ENCODE data around the gene PIK3C2B. TPM values are rescaled to one million over a fixed set of nuclear protein-coding genes. Genes with fewer than 3 reads are reported as not detected.

PIK3C2B gene
- total RNA-seq, 1 donor from 2014 or later: 55.1 TPM

GRCh38 chr1:204475656-204476432 lies 18.8 kb downstream of the PIK3C2B start:
- Mint-ChIP-seq H3K9me3 (no peaks in the 10 kb centered on the region), H3K4me1 (ENCODE audit: unreplicated experiment) (peaks cover 68% of the 10 kb centered on the region), H3K4me3 (no peak overlapping the region), H3K36me3 (peaks cover 20% of the 10 kb centered on the region), H3K27me3 (no peaks in the 10 kb centered on the region), H3K27ac (no peak overlapping the region)
- no peak for DNase-seq (ENCODE audit: extremely low spot score, unreplicated experiment)
- TF ChIP-seq, protein P1, sequence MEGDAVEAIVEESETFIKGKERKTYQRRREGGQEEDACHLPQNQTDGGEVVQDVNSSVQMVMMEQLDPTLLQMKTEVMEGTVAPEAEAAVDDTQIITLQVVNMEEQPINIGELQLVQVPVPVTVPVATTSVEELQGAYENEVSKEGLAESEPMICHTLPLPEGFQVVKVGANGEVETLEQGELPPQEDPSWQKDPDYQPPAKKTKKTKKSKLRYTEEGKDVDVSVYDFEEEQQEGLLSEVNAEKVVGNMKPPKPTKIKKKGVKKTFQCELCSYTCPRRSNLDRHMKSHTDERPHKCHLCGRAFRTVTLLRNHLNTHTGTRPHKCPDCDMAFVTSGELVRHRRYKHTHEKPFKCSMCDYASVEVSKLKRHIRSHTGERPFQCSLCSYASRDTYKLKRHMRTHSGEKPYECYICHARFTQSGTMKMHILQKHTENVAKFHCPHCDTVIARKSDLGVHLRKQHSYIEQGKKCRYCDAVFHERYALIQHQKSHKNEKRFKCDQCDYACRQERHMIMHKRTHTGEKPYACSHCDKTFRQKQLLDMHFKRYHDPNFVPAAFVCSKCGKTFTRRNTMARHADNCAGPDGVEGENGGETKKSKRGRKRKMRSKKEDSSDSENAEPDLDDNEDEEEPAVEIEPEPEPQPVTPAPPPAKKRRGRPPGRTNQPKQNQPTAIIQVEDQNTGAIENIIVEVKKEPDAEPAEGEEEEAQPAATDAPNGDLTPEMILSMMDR (conservative IDR thresholded peaks at IDR 0.05): no peak

DNA sequence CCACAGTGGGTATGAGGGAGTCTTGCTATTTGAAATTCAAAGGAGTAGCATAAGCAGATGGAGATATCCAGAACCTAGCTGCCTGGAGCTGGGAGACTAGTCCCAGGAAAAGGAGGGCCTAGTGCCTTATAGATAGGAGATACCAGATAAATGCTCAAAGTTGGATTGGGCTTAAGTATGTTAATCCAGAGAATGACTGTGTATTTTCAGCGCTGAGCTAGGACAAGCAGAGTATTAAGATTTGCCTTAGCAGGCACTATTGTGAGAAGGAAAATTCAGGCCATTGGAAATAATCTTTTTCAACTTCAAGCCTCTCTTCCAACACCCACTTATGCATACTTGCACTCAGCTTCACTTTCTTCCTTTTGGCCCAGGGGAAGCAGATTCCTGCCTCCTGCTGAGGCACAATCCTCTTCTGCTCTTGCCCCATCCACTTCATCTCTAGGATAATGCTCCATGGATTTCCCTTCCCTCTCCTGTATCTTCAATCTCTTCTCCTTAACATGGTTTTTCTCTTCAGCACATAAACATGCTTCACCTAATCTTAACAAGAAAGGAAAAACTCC lies 21.1 kb downstream of the PIK3C2B start:
- Mint-ChIP-seq H3K36me3 (peaks cover 30% of the 10 kb centered on the region), H3K27me3 (no peaks in the 10 kb centered on the region), H3K4me3 (no peak overlapping the region), H3K9me3 (peaks cover 5% of the 10 kb centered on the region), H3K27ac (no peak overlapping the region), H3K4me1 (ENCODE audit: unreplicated experiment) (peaks cover 51% of the 10 kb centered on the region)
- TF ChIP-seq, protein P1 (conservative IDR thresholded peaks at IDR 0.05): no peak
- DNase-seq (ENCODE audit: extremely low spot score, unreplicated experiment): no peak

DNA sequence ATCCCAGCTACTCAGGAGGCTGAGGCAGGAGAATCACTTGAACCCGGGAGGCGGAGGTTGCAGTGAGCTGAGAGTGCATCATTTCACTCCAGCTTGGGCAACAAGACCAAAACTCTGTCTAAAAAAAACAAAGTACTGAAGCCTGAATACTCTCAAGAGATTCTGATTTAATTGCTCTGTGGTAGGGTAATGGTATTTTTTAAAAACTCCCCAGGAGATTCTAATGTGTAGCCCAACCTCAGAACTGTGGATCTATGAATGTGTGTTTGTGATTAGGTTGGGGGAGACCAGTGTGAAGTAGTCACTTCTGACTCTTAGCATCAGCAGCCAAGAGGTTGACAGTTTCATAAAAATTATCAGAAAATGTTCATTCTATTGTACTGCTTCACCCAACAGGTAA lies 21.9 kb downstream of the PIK3C2B start:
- Mint-ChIP-seq H3K4me3 (no peak overlapping the region), H3K4me1 (ENCODE audit: unreplicated experiment) (peaks cover 47% of the 10 kb centered on the region), H3K9me3 (peaks cover 5% of the 10 kb centered on the region), H3K36me3 (peaks cover 37% of the 10 kb centered on the region), H3K27ac (no peak overlapping the region), H3K27me3 (no peaks in the 10 kb centered on the region)
- TF ChIP-seq, protein P1 (conservative IDR thresholded peaks at IDR 0.05): no peak
- DNase-seq (ENCODE audit: extremely low spot score, unreplicated experiment): no peak

- DNase-seq (ENCODE audit: extremely low spot score, unreplicated experiment): no peak
- peaks cover 37% of the 10 kb centered on the region for H3K36me3 Mint-ChIP-seq
- H3K9me3 Mint-ChIP-seq: peaks cover 5% of the 10 kb centered on the region
- TF ChIP-seq, protein P1 (conservative IDR thresholded peaks at IDR 0.05): no peak
- H3K4me3 Mint-ChIP-seq: no peak overlapping the region
- H3K4me1 Mint-ChIP-seq (ENCODE audit: unreplicated experiment): peaks cover 37% of the 10 kb centered on the region
- H3K27ac Mint-ChIP-seq: no peak overlapping the region
- no peaks in the 10 kb centered on the region for H3K27me3 Mint-ChIP-seq
These were observed 22.9 kb downstream of the PIK3C2B start for GRCh38 chr1:204471687-204472086.

DNA sequence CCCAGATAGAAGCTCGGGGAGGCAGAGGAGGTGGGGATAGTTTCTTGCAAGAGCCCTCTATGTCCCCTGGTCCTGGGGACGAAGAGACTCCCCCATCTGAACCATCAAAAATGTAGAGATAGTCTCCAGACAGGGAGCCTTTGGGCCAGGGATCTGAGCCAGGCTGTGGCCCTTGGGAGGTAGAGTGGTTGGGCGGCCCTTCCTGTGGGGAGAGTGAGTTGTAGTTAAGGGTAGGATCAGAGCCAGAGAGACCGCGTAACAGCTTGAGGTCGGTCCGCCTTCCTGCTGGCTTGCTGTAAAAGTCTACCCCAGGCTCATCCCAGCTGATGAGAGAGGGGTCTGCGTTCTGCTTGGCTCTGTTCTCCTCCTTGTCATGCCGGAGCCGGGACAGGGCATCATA lies 25.3 kb downstream of the PIK3C2B start:
- peaks cover 34% of the 10 kb centered on the region for H3K36me3 Mint-ChIP-seq
- no peak overlapping the region for H3K27ac Mint-ChIP-seq
- no peak for DNase-seq (ENCODE audit: extremely low spot score, unreplicated experiment)
- no peak overlapping the region for H3K4me3 Mint-ChIP-seq
- TF ChIP-seq, protein P1 (conservative IDR thresholded peaks at IDR 0.05): no peak
- H3K9me3 Mint-ChIP-seq: peaks cover 5% of the 10 kb centered on the region
- peaks cover 34% of the 10 kb centered on the region for H3K4me1 Mint-ChIP-seq (ENCODE audit: unreplicated experiment)
- H3K27me3 Mint-ChIP-seq: no peaks in the 10 kb centered on the region

Measured in type B pancreatic cell (in vitro differentiated cells).